GM12878 (cell line): Measurements from ENCODE around the gene PRDM16. TPM values are rescaled to one million over a fixed set of nuclear protein-coding genes. Genes with fewer than 3 reads are reported as not detected.

Experiments used
- ATAC-seq: fragments of 200-7000 bp; cut with Tn5 transposase; 3 replicates; pipeline ENCODE4 v1.9.1; 2020; ENCODE audit warnings: mild to moderate bottlenecking, moderate library complexity
- BruUV-seq: library from RNA; stranded (reverse); fragments of 400-500 nt; replicated peaks from 2 replicates; lab custom pipeline; 2021; lab: Mats Ljungman, UMichigan
- CTCF ChIA-PET: fragments of 300-600 bp; sonication (Branson Sonifier 250); formaldehyde crosslinking; extraction: SDS; loops from one replicate; lab custom pipeline; 2021; ENCODE audit warnings: inconsistent platforms; lab: Yijun Ruan, JAX
- POLR2A ChIA-PET: fragments of 350-600 bp; formaldehyde crosslinking; extraction: SDS; loops from one replicate; lab custom pipeline; 2021; ENCODE audit warnings: inconsistent platforms; lab: Charles Lee
- RAD21 ChIA-PET: fragments of 300-600 bp; sonication (Branson Sonifier 250); formaldehyde crosslinking; loops from one replicate; lab custom pipeline; 2023; ENCODE audit warnings: antibody characterized with exemption; ENCODE audit not compliant: unreplicated experiment; lab: Charles Lee
- SMC1A ChIA-PET: fragments of 300-600 bp; sonication (Branson Sonifier 250); formaldehyde crosslinking; loops from one replicate; lab custom pipeline; 2023; ENCODE audit not compliant: unreplicated experiment, uncharacterized antibody; lab: Charles Lee
- DNase-seq: peaks from one replicate; pipeline ENCODE4 v3.0.0-alpha.2; 2011; ENCODE audit warnings: low read depth, low spot score
- FAIRE-seq: peaks from 3 replicates; lab custom pipeline; 2011; peaks lifted over from hg19 to GRCh38; lab: Jason Lieb, UNC
- H2AFZ ChIP-seq: 2 replicates; pipeline ENCODE4 v1.6.0; 2011; ENCODE audit warnings: low read depth, low read length, control low read depth; ENCODE audit not compliant: control insufficient read depth
- H3K27ac ChIP-seq: 2 replicates; pipeline ENCODE4 v1.5.1; 2011; ENCODE audit warnings: control low read depth; ENCODE audit not compliant: control insufficient read depth, insufficient read depth
- H3K27me3 ChIP-seq, 2 experiments: replicated peaks in 1 of 2; 2 replicates each; pipeline versions ENCODE4 v1.6.0 to v1.6.1; 2011; ENCODE audit warnings: low read length in 1 of 2; ENCODE audit not compliant: control insufficient read depth in 2 of 2, insufficient read depth in 2 of 2
- H3K36me3 ChIP-seq, 2 experiments: 2 replicates each; pipeline ENCODE4 v1.5.1; 2011; ENCODE audit warnings: low read length in 1 of 2; ENCODE audit not compliant: control insufficient read depth in 2 of 2, insufficient read depth in 2 of 2
- H3K4me1 ChIP-seq: 2 replicates; pipeline ENCODE4 v1.6.1; 2011; ENCODE audit warnings: mild to moderate bottlenecking, low read length, moderate library complexity, mixed read lengths; ENCODE audit not compliant: control insufficient read depth, insufficient read depth
- H3K4me2 ChIP-seq: 2 replicates; pipeline ENCODE4 v1.6.0; 2011; ENCODE audit warnings: control low read depth; ENCODE audit not compliant: control insufficient read depth, insufficient read depth
- H3K4me3 ChIP-seq: fragments of 200-600 bp; sonication (generic); 2 replicates; pipeline ENCODE4 v1.5.1; 2016
- H3K79me2 ChIP-seq: 2 replicates; pipeline ENCODE4 v1.6.0; 2011; ENCODE audit warnings: low read length; ENCODE audit not compliant: control insufficient read depth, insufficient read depth
- H3K9ac ChIP-seq: 2 replicates; pipeline ENCODE4 v1.8.0; 2011; ENCODE audit warnings: low read length, control low read depth, mixed read lengths; ENCODE audit not compliant: control insufficient read depth, insufficient read depth
- H3K9me3 ChIP-seq: replicated peaks from 3 replicates; pipeline ENCODE4 v1.5.1; 2011; ENCODE audit warnings: mild to moderate bottlenecking, low read length; ENCODE audit not compliant: control insufficient read depth, insufficient read depth
- H4K20me1 ChIP-seq: 2 replicates; pipeline ENCODE4 v1.6.0; 2011; ENCODE audit not compliant: control insufficient read depth, insufficient read depth
- CHD4 ChIP-seq: fragments of 200-600 bp; sonication (generic); IDR thresholded peaks from 2 replicates; pipeline ENCODE4 v1.6.1; 2016; ENCODE audit warnings: mild to moderate bottlenecking
- HDGF ChIP-seq: fragments of 450-650 bp; IDR thresholded peaks from 2 replicates; pipeline ENCODE4 v1.6.1; 2016; ENCODE audit warnings: antibody characterized with exemption
- KAT2A ChIP-seq: conservative IDR thresholded peaks from 2 replicates; pipeline ENCODE4 v1.6.1; 2011; ENCODE audit warnings: low read depth, low read length; ENCODE audit not compliant: control insufficient read depth
- KLF5 ChIP-seq: fragments of 450-650 bp; IDR thresholded peaks from 2 replicates; pipeline ENCODE4 v1.6.1; 2014; ENCODE audit warnings: mild to moderate bottlenecking; ENCODE audit not compliant: partially characterized antibody
- LARP7 ChIP-seq: fragments of 450-650 bp; IDR thresholded peaks from 2 replicates; pipeline ENCODE4 v1.6.1; 2017; ENCODE audit warnings: mild to moderate bottlenecking
- MEF2B ChIP-seq: fragments of 450-650 bp; IDR thresholded peaks from 2 replicates; pipeline ENCODE4 v1.6.1; 2018; ENCODE audit warnings: mild to moderate bottlenecking, moderate library complexity; ENCODE audit not compliant: partially characterized antibody, poor library complexity, severe bottlenecking
- PAX5 ChIP-seq: IDR thresholded peaks from 2 replicates; pipeline ENCODE4 v1.6.1; 2011; ENCODE audit warnings: low read depth, low read length, borderline replicate concordance
- RAD21 ChIP-seq: IDR thresholded peaks from 2 replicates; pipeline ENCODE4 v1.6.1; 2011; ENCODE audit warnings: mild to moderate bottlenecking, low read depth, low read length, moderate library complexity; ENCODE audit not compliant: insufficient read depth
- RELA ChIP-seq: fragments of 450-650 bp; IDR thresholded peaks from 2 replicates; pipeline ENCODE4 v1.8.0; 2014; ENCODE audit warnings: borderline replicate concordance; ENCODE audit not compliant: partially characterized antibody
- TCF3 ChIP-seq: IDR thresholded peaks from 2 replicates; pipeline ENCODE4 v1.6.1; 2012; ENCODE audit warnings: low read depth, mild to moderate bottlenecking, low read length, borderline replicate concordance; ENCODE audit not compliant: insufficient read depth
- TCF7 ChIP-seq: IDR thresholded peaks from 2 replicates; pipeline ENCODE4 v1.6.1; 2014; ENCODE audit warnings: antibody characterized with exemption, borderline replicate concordance
- WRNIP1 ChIP-seq: IDR thresholded peaks from 2 replicates; pipeline ENCODE4 v1.6.1; 2011; ENCODE audit warnings: low read depth, low read length, improper control_type of control experiment, borderline replicate concordance
- YY1 ChIP-seq: IDR thresholded peaks from 2 replicates; pipeline ENCODE4 v1.6.1; 2011; ENCODE audit warnings: low read depth, mild to moderate bottlenecking, low read length
- WGBS: methylation state at CpG from one replicate; pipeline ENCODE4 v1.1.6; 2016; ENCODE audit warnings: low lambda C conversion rate; ENCODE audit not compliant: insufficient replicate concordance, insufficient coverage; ENCODE audit errors: missing lambda C conversion rate; 5-methylcytosine and 5-hydroxymethylcytosine counted together
- in situ Hi-C: fragments of 300-500 bp; cut with MboI; formaldehyde crosslinking; loops from 9 replicates; pipeline ENCODE4 v1.14.3; 2018; ENCODE audit warnings: mixed read lengths
- intact Hi-C: fragments of 100-400 bp; cut with micrococcal nuclease; formaldehyde crosslinking; loops from one replicate; pipeline ENCODE4 v1.14.2; 2022; ENCODE audit not compliant: unreplicated experiment
- polyA plus RNA-seq, 11 experiments: library from polyadenylated mRNA; depleted of rRNA in 4 of 11; unstranded in 6 of 11; stranded (reverse) in 5 of 11; fragments of >200 nt; fragmentation: Nextera tagmentation in 4 of 11; fragmentation: Illumina TruSeq in 1 of 11; extraction: Ambion mirVana in 4 of 11; extraction: Trizol in 1 of 11; gene quantifications; 1 replicate in 1 of 11; 2 replicates in 10 of 11; pipeline versions ENCODE4 v1.2.1 to v1.2.3, GENCODE V29; 2011 to 2016; ENCODE audit warnings: inconsistent platforms in 2 of 11, missing spikeins in 2 of 11, low read depth in 1 of 11
- total RNA-seq, 4 experiments: library from RNA; depleted of rRNA in 3 of 4; stranded (reverse); fragments of >200 nt in 3 of 4; fragmentation: Illumina TruSeq in 1 of 4; extraction: Trizol in 1 of 4; gene quantifications; 2 replicates each; pipeline versions ENCODE4 v1.2.1 to v1.2.3, GENCODE V29; 2013 to 2021
- TF ChIP-seq, protein P1 (sequence below): IDR thresholded peaks from 2 replicates; pipeline ENCODE4 v1.6.1; 2011; ENCODE audit warnings: borderline replicate concordance, low read depth, mild to moderate bottlenecking, moderate library complexity, mixed read lengths, low read length; ENCODE audit not compliant: insufficient read depth; ENCODE audit errors: extremely low read length
- TF ChIP-seq, protein P2 (sequence below): fragments of 450-650 bp; IDR thresholded peaks from 2 replicates; pipeline ENCODE4 v1.6.1; 2018; ENCODE audit warnings: mild to moderate bottlenecking, low read depth, moderate library complexity; ENCODE audit not compliant: partially characterized antibody
- TF ChIP-seq, protein P3 (sequence below): fragments of 450-650 bp; IDR thresholded peaks from 2 replicates; pipeline ENCODE4 v1.6.1; 2016; ENCODE audit warnings: mild to moderate bottlenecking
- TF ChIP-seq, protein P4 (sequence below): fragments of 450-650 bp; IDR thresholded peaks from 2 replicates; pipeline ENCODE4 v1.6.1; 2016; ENCODE audit warnings: mild to moderate bottlenecking, moderate library complexity, borderline replicate concordance

PRDM16 gene
- total and polyA plus RNA-seq, 10 of the 15 experiments (the other 5 are each of a cell fraction or from before 2014, with no cell fraction given): 0.03 TPM; not detected in 9

DNA sequence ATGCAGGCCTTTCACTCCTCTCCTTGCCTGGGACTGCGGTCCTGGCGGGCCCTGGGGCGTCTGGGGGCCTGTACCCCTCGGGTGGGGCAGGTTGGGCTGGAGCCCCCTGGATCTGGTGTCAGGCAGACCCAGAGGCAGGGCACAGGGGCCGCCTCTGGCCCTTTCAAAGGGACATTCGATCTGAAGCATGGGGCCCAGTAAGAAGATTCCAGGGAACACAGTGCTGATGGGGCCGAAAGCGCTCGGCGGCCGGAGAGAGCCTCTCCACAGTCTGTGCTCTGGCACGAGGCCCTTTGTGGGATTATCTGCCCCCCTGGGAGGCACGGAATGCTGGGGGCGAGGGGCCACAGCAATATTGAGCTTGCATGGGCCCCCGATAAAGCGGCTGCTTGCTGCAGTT is 15.2 kb downstream of the PRDM16 start:
- no peak overlapping the region for H3K27ac ChIP-seq
- POLR2A ChIA-PET: no interaction called here
- no peak overlapping the region for H3K9ac ChIP-seq
- ATAC-seq (no peak), DNase-seq (no peak), FAIRE-seq (no peak)
- CTCF ChIA-PET: no interaction called here
- H3K36me3 ChIP-seq: no peaks in the 10 kb centered on the region
- 31% methylated on average over 14 of the region's 16 CpGs for WGBS
- no peaks in the 10 kb centered on the region; a peak in 1 of 4 replicates for H3K27me3 ChIP-seq
- no peaks in the 10 kb centered on the region for H4K20me1 ChIP-seq
- RAD21 ChIA-PET: no interaction called here
- no peak overlapping the region for H3K4me2 ChIP-seq
- BruUV-seq: no TSS peak
- H3K4me1 ChIP-seq: no peaks in the 10 kb centered on the region
- intact Hi-C loops: no loop called here
- SMC1A ChIA-PET: no interaction called here
- no peak overlapping the region for H2AFZ ChIP-seq
- H3K79me2 ChIP-seq: no peaks in the 10 kb centered on the region
- in situ Hi-C loops: no loop called here
- no peaks in the 10 kb centered on the region for H3K9me3 ChIP-seq
- H3K4me3 ChIP-seq: no peak overlapping the region
- no peak for TF ChIP-seq LARP7
- TF ChIP-seq WRNIP1: no peak
- TF ChIP-seq TCF3: no peak
- TF ChIP-seq HDGF: no peak
- TF ChIP-seq KAT2A: no peak
- TF ChIP-seq, protein P1, sequence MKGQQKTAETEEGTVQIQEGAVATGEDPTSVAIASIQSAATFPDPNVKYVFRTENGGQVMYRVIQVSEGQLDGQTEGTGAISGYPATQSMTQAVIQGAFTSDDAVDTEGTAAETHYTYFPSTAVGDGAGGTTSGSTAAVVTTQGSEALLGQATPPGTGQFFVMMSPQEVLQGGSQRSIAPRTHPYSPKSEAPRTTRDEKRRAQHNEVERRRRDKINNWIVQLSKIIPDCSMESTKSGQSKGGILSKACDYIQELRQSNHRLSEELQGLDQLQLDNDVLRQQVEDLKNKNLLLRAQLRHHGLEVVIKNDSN: no peak
- no peak for TF ChIP-seq CHD4
- TF ChIP-seq, protein P2, sequence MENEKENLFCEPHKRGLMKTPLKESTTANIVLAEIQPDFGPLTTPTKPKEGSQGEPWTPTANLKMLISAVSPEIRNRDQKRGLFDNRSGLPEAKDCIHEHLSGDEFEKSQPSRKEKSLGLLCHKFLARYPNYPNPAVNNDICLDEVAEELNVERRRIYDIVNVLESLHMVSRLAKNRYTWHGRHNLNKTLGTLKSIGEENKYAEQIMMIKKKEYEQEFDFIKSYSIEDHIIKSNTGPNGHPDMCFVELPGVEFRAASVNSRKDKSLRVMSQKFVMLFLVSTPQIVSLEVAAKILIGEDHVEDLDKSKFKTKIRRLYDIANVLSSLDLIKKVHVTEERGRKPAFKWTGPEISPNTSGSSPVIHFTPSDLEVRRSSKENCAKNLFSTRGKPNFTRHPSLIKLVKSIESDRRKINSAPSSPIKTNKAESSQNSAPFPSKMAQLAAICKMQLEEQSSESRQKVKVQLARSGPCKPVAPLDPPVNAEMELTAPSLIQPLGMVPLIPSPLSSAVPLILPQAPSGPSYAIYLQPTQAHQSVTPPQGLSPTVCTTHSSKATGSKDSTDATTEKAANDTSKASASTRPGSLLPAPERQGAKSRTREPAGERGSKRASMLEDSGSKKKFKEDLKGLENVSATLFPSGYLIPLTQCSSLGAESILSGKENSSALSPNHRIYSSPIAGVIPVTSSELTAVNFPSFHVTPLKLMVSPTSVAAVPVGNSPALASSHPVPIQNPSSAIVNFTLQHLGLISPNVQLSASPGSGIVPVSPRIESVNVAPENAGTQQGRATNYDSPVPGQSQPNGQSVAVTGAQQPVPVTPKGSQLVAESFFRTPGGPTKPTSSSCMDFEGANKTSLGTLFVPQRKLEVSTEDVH: no peak
- no peak for TF ChIP-seq PAX5
- TF ChIP-seq, protein P3, sequence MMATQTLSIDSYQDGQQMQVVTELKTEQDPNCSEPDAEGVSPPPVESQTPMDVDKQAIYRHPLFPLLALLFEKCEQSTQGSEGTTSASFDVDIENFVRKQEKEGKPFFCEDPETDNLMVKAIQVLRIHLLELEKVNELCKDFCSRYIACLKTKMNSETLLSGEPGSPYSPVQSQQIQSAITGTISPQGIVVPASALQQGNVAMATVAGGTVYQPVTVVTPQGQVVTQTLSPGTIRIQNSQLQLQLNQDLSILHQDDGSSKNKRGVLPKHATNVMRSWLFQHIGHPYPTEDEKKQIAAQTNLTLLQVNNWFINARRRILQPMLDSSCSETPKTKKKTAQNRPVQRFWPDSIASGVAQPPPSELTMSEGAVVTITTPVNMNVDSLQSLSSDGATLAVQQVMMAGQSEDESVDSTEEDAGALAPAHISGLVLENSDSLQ: no peak
- no peak for TF ChIP-seq KLF5
- TF ChIP-seq, protein P4, sequence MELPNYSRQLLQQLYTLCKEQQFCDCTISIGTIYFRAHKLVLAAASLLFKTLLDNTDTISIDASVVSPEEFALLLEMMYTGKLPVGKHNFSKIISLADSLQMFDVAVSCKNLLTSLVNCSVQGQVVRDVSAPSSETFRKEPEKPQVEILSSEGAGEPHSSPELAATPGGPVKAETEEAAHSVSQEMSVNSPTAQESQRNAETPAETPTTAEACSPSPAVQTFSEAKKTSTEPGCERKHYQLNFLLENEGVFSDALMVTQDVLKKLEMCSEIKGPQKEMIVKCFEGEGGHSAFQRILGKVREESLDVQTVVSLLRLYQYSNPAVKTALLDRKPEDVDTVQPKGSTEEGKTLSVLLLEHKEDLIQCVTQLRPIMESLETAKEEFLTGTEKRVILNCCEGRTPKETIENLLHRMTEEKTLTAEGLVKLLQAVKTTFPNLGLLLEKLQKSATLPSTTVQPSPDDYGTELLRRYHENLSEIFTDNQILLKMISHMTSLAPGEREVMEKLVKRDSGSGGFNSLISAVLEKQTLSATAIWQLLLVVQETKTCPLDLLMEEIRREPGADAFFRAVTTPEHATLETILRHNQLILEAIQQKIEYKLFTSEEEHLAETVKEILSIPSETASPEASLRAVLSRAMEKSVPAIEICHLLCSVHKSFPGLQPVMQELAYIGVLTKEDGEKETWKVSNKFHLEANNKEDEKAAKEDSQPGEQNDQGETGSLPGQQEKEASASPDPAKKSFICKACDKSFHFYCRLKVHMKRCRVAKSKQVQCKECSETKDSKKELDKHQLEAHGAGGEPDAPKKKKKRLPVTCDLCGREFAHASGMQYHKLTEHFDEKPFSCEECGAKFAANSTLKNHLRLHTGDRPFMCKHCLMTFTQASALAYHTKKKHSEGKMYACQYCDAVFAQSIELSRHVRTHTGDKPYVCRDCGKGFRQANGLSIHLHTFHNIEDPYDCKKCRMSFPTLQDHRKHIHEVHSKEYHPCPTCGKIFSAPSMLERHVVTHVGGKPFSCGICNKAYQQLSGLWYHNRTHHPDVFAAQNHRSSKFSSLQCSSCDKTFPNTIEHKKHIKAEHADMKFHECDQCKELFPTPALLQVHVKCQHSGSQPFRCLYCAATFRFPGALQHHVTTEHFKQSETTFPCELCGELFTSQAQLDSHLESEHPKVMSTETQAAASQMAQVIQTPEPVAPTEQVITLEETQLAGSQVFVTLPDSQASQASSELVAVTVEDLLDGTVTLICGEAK: no peak
- no peak for TF ChIP-seq RELA
- TF ChIP-seq YY1: no peak
- TF ChIP-seq MEF2B: no peak
- no peak for TF ChIP-seq RAD21
- TF ChIP-seq TCF7: no peak
